HG03439 (cell line): Measurements from ENCODE around the gene CDH11.

Experiments
- ATAC-seq: cut with Tn5 transposase; IDR thresholded peaks from one replicate; pipeline ENCODE4 v1.9.1; 2021; ENCODE audit warnings: mild to moderate bottlenecking, moderate library complexity; ENCODE audit not compliant: unreplicated experiment

Gene CDH11

DNA sequence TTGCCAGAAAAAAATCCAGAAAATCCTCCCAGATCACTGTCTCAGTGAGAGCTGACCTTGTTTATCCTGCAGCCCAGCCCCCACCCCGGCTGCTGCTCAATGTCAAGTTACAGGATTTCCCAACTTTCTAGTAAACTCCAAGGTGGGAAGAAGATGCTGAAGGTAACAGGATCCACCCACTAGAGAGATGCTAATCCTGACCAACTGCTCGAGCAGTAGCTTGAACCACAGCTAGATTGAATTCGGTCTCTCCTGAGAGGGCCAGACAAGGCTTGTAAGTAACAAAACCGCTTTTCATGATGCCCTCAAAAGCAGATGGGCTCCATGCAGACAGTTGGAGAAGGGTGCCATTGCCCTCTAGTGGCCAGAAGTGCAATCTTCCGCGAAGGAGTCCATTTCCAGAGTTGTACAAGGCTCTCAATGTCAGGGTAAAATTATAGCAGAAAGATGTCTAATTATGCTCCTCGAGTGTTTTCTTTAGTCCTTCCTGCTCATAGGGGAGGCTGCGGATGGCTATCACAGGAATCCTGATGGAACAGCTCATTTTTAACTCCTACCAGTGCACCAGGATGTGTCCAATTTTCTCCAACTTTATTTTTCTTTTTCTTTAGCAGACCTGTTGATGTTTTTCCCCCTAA, 3.9 kb downstream of the CDH11 start:
- peak; percentile 74 for ATAC-seq

- ATAC-seq, result no peak
Measured at GRCh38 chr16:65116818-65117430, 4.9 kb downstream of the CDH11 start.

- no peak for ATAC-seq
Measured at GRCh38 chr16:65116216-65116615, 5.6 kb downstream of the CDH11 start.

GRCh38 chr16:65114527-65114926, 7.3 kb downstream of the CDH11 start:
- no peak for ATAC-seq

DNA sequence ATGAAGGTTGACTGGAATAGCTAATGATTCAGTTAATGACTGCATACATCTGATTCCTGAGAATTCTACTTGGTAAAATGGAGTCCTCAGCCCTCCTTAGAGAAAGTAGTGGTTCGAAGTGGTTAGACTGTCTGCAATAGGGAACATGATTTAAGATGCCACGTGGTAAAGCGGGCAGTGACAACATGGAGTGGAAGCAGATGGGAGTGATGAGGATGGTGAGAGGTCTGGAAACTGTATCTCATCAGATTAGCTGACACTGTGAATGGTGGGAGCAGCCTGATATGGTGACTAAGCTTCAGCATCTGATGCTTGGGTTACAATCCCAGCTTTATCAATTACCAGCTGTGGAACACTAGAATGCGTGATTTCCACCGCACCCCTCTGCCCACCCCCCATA, 8.4 kb downstream of the CDH11 start:
- no peak for ATAC-seq

- ATAC-seq, result no peak
Measured at GRCh38 chr16:65111306-65111705, 10.6 kb downstream of the CDH11 start.

- ATAC-seq, result no peak
Measured at GRCh38 chr16:65106757-65107156, 15.1 kb downstream of the CDH11 start.

- no peak for ATAC-seq
Measured at GRCh38 chr16:65105171-65105570, 16.7 kb downstream of the CDH11 start.

DNA sequence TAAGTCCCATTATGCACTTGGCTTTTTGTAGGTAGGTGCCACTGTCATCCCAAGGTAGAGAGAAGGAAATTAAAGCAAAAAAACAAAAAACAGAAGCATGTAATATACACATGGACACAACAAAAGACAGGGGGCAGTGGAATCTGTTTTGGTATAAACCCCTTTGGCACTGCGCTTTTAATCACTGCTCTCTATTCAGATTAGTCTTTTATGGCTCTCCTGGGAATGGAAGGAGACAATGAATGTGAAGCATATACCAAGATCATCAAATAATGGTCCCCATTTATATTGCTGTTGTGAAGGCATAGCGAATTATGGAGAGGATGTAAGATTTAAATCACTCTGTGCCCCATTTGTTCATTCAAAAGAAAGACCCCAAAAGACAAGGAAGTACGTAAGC, 17.4 kb downstream of the CDH11 start:
- no peak for ATAC-seq

- no peak for ATAC-seq
Measured at GRCh38 chr16:65102326-65102725, 19.5 kb downstream of the CDH11 start.

- no peak for ATAC-seq
Measured at GRCh38 chr16:65101009-65101408, 20.9 kb downstream of the CDH11 start.

- ATAC-seq, result no peak
Measured at GRCh38 chr16:65099607-65100006, 22.3 kb downstream of the CDH11 start.

DNA sequence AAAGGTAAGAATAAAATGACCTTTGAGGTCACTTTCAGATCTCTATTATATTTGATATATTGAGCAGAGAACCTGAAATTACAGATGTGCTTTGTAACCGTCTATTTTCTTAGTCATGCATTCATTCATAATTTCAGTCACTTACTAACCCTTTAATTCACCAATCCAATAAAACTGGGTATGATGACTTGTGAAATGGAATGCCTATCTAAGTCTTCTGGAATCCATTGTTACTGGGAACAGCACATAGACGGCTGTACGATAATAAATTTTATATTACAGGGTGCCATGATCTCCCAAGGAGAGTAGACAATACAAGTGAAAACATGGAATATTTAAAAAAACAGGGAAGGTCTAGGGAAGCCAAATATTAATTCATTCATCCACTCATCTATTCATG, 22.9 kb downstream of the CDH11 start:
- no peak for ATAC-seq

GRCh38 chr16:65097296-65097695, 24.6 kb downstream of the CDH11 start:
- ATAC-seq, result no peak

GRCh38 chr16:65095906-65096305, 26.0 kb downstream of the CDH11 start:
- no peak for ATAC-seq

DNA sequence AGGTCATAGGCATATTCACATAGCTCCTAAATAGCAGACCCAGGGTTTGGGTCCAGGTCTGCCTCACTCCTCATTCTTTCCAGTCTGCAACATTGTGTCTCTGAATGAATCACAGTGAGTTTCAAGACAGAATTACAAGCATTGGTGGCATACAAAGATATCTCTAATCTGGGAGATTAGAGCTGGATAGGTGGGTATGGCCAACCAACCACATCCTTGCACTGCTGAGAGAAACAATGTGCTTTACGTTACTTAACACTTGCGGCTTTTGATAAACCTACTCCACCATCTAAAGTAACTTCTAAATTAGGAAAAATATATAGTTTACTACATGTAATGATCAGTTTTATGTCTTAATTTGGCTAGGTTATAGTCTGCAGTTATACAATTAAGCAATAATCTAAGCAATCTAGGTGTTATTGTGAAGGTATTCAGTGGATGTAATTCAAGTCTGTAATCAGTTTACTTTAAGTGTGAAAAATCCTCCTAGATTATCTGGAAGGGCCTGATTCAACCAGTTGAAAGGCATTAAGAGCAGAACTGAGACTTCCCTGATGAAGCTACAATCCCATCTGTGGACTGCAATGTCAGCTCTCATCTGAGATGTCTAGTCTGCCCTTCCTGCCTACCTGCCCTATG, 26.7 kb downstream of the CDH11 start:
- no peak for ATAC-seq

- no peak for ATAC-seq
Measured at GRCh38 chr16:65094009-65094408, 27.9 kb downstream of the CDH11 start.

- no peak for ATAC-seq
Measured at GRCh38 chr16:65083164-65083857, 38.6 kb downstream of the CDH11 start.

- ATAC-seq, result no peak
Measured at GRCh38 chr16:65079549-65079948, 42.3 kb downstream of the CDH11 start.

DNA sequence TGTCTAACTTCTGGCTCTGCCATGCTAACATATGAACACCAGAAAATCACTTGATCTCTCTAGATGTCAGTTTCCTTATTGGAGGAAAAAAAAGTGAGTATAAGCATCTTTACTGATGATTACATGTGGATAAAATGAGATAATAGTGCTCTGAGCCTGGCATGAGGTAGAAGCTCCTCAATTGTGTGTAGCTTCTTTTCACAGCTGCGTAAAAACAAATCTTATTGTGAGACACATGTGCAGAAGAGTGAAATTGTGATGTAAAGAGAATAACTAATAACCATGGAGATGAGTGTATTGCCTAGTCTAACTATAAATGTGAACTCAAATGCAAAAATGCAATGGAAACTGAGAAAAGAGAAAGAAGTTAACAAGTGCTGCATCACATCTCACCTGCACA, 44.7 kb downstream of the CDH11 start:
- ATAC-seq, result no peak

GRCh38 chr16:65075877-65076276, 46.0 kb downstream of the CDH11 start:
- ATAC-seq, result no peak
